Bronchial epithelial cell (primary cell): ENCODE measurements around the gene LINS1. TPM values are rescaled to one million over a fixed set of nuclear protein-coding genes. Genes with fewer than 3 reads are reported as not detected.

Experiments
- DNase-seq: peaks from one replicate; pipeline ENCODE4 v3.0.0-alpha.2; 2010; ENCODE audit warnings: low read depth
- FAIRE-seq: peaks from 2 replicates; lab custom pipeline; 2011; peaks lifted over from hg19 to GRCh38; lab: Jason Lieb, UNC
- H3K27me3 ChIP-seq: 2 replicates; pipeline ENCODE4 v1.5.1; 2011; ENCODE audit warnings: low read length; ENCODE audit not compliant: control insufficient read depth, insufficient read depth
- H3K36me3 ChIP-seq: 2 replicates; pipeline ENCODE4 v1.5.1; 2011; ENCODE audit warnings: low read length; ENCODE audit not compliant: control insufficient read depth, insufficient read depth
- H3K4me3 ChIP-seq: 2 replicates; pipeline ENCODE4 v1.5.1; 2011; ENCODE audit warnings: mild to moderate bottlenecking, low read depth, low read length, control low read depth
- total RNA-seq: library from RNA; depleted of rRNA; stranded (reverse); fragments of >200 nt; gene quantifications from 2 replicates; pipeline ENCODE4 v1.2.1, GENCODE V29; 2014
- TF ChIP-seq, protein P1 (sequence below): IDR thresholded peaks from 2 replicates; pipeline ENCODE4 v1.5.1; 2011; ENCODE audit warnings: mild to moderate bottlenecking, moderate library complexity, low read length, control low read depth, inconsistent platforms; ENCODE audit not compliant: insufficient read depth, severe bottlenecking

Gene LINS1
- total RNA-seq, 1 donor from 2014 or later = 7.6 TPM

DNA sequence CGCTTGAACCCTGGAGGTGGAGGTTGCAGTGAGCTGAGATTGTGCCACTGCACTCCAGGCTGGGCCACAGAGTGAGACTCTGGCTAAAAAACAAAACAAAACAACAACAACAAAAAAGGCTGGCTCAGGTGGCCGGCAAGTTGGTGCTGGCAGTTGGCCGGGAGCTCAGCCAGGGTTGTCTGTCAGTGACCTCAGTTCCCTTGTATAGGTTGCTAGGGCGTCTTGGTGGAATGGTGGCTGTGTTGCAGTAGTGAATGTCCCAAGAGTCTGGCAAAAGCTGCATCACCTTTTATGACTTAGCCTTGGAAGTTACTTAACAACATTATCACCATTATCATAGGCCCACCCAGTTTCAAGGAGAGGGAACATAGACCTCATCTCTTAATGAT, 41.0 kb upstream of the LINS1 start:
- TF ChIP-seq, protein P1, sequence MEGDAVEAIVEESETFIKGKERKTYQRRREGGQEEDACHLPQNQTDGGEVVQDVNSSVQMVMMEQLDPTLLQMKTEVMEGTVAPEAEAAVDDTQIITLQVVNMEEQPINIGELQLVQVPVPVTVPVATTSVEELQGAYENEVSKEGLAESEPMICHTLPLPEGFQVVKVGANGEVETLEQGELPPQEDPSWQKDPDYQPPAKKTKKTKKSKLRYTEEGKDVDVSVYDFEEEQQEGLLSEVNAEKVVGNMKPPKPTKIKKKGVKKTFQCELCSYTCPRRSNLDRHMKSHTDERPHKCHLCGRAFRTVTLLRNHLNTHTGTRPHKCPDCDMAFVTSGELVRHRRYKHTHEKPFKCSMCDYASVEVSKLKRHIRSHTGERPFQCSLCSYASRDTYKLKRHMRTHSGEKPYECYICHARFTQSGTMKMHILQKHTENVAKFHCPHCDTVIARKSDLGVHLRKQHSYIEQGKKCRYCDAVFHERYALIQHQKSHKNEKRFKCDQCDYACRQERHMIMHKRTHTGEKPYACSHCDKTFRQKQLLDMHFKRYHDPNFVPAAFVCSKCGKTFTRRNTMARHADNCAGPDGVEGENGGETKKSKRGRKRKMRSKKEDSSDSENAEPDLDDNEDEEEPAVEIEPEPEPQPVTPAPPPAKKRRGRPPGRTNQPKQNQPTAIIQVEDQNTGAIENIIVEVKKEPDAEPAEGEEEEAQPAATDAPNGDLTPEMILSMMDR = no peak
- FAIRE-seq = no peak
- Histone ChIP-seq H3K36me3 (no peaks in the 10 kb centered on the region), H3K4me3 (no peak overlapping the region), H3K27me3 (no peaks in the 10 kb centered on the region)
- no peak for DNase-seq

DNA sequence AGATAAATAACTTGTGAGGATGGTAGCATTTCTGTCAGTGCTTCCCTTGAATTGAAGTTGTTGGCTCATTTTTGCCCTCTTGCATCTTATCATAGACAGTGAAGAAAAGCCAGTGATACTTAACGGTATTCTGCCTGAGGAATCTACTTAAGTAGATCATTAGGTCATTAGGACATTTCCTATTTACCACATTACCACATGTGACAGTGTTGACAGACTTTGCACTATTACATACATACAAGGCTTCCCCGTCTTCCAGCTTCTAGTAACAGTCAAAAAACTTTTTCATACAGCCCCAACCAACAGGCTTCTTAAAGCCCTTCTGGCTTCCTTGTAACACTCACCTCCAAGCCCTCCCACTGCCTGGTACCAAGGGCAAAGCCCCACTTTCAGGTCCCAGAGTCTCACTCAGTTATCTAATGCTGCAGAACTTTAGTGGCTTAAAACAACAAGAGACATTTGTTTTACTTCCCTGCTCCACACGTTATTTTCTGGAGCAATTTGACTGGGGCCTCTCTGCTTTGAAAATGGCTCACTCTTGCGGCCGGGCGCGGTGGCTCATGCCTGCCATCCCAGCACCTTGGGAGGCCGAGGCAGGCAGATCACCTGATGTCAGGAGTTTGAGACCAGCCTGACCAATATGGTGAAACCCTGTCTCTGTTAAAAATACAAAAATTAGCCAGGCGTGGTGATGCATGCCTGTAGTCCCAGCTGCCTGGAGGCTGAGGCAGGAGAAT, 40.4 kb upstream of the LINS1 start:
- DNase-seq (no peak), FAIRE-seq (no peak)
- no peak overlapping the region for H3K4me3 ChIP-seq
- no peaks in the 10 kb centered on the region for H3K36me3 ChIP-seq
- no peaks in the 10 kb centered on the region for H3K27me3 ChIP-seq
- TF ChIP-seq, protein P1 = no peak

DNA sequence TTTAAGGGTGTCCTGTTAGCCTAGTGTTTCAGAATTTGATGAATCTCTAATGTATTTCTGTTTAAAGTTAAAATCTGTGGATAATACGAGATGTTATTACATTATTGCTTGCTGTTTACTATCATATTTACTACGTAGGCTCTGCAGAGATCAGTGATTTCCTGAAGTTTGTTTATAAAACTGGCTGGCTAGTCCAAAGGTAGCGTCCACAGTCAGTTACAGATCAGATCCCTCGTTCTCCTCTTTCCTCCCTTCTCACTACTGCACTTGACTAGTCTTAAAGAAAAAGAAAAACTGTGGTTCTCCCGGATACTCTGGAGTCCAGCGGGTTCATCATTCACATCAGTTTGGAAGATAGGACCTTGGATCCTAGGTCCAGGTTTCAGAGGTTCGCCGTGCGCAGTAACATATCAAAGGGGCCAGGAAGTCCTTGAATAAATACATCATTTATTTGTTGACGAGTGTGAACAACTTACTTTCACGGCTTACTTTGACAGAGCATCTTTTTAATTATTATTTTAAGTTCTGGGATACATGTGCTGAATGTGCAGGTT, 36.3 kb upstream of the LINS1 start:
- no peaks in the 10 kb centered on the region for H3K36me3 ChIP-seq
- TF ChIP-seq, protein P1 = no peak
- FAIRE-seq (no peak), DNase-seq (no peak)
- no peaks in the 10 kb centered on the region for H3K27me3 ChIP-seq
- H3K4me3 ChIP-seq = no peak overlapping the region

DNA sequence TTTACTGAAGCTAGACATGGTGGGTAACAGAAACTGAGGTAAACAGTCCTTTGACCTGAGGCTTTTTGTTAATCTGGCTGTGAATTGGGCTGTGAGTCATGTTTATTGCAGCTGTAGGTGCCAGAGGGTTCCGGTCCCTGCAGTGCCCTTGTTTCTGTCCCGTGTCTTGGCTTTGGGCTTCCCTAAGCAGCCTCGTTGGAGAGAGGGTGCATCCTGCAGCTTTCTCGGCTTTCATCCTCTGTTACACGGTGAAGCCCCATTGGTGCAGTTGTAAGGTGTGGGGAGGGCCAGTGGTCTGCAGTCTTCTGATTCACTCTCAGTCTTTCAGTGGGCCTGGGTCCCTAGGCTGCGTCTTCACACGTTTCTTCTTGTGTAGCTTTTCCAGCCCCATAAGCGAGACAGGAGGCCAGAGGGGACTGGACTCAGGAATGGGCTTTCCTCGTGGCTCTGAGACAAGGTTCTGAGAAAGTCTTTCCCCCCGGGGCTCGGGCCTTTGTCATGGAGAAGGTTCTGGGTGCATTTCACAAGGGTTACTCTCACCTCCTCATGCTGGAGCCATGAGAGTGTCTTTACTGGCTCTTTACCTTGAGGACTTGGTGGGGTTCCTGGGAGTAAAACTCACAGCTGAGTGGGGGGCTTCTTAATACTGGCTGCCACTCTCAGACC, 33.6 kb upstream of the LINS1 start:
- DNase-seq (peak; percentile 44), FAIRE-seq (no peak)
- H3K4me3 ChIP-seq = no peak overlapping the region
- peaks cover 7% of the 10 kb centered on the region for H3K36me3 ChIP-seq
- TF ChIP-seq, protein P1 = no peak
- H3K27me3 ChIP-seq = no peaks in the 10 kb centered on the region

DNA sequence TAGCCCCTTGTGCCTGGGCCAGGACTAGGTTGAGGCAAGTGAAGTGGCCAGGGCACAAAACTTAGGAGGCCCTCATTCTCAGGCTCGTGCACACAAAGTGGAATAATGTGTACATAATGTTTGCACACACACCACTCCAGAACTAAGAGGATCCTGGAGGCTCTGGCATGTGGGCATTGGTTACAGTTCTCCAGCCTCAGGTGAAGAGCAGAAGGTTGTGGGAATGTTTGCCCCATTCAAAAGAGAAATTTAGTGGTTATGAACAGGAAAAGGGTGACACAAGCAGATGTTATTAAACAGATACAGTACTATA, 31.7 kb upstream of the LINS1 start:
- DNase-seq (no peak), FAIRE-seq (no peak)
- TF ChIP-seq, protein P1 = no peak
- Histone ChIP-seq H3K36me3 (peaks cover 11% of the 10 kb centered on the region), H3K4me3 (no peak overlapping the region), H3K27me3 (no peaks in the 10 kb centered on the region)
